NT2/D1 (cell line): ENCODE measurements around the gene TUFT1.

ENCODE experiments used
- DNase-seq: peaks from one replicate; pipeline ENCODE4 v3.0.0-alpha.2; 2011; ENCODE audit warnings: low read depth, low spot score
- H3K27me3 ChIP-seq: 2 replicates; pipeline ENCODE4 v1.6.0; 2011; ENCODE audit warnings: mild to moderate bottlenecking; ENCODE audit not compliant: insufficient read length, insufficient read depth
- H3K36me3 ChIP-seq: 2 replicates; pipeline ENCODE4 v1.6.1; 2011; ENCODE audit warnings: mild to moderate bottlenecking, low read length, mixed read lengths; ENCODE audit not compliant: insufficient read depth, insufficient read length
- H3K4me1 ChIP-seq: 2 replicates; pipeline ENCODE4 v1.5.1; 2011; ENCODE audit not compliant: insufficient read depth, insufficient read length
- H3K4me3 ChIP-seq: 2 replicates; pipeline ENCODE4 v1.5.1; 2011; ENCODE audit warnings: low read depth; ENCODE audit not compliant: insufficient read length
- H3K9ac ChIP-seq: 2 replicates; pipeline ENCODE4 v1.6.0; 2011; ENCODE audit warnings: low read depth; ENCODE audit not compliant: insufficient read length
- H3K9me3 ChIP-seq: 2 replicates; pipeline ENCODE4 v1.5.1; 2011; ENCODE audit warnings: mild to moderate bottlenecking, low read length; ENCODE audit not compliant: insufficient read depth
- SUZ12 ChIP-seq: IDR thresholded peaks from 2 replicates; pipeline ENCODE4 v1.6.1; 2011; ENCODE audit not compliant: insufficient read length, insufficient read depth; ENCODE audit errors: extremely low read depth
- YY1 ChIP-seq: IDR thresholded peaks from 2 replicates; pipeline ENCODE4 v1.6.1; 2011; ENCODE audit not compliant: insufficient read length, insufficient read depth
- ZNF274 ChIP-seq: IDR thresholded peaks from 2 replicates; pipeline ENCODE4 v1.6.1; 2011; ENCODE audit warnings: mild to moderate bottlenecking, low read depth, low read length

TUFT1 gene

GRCh38 chr1:151604291-151604690, 64.2 kb downstream of the TUFT1 start:
- Histone ChIP-seq H3K9me3 (no peaks in the 10 kb centered on the region), H3K36me3 (no peaks in the 10 kb centered on the region), H3K9ac (no peak overlapping the region), H3K4me3 (no peak overlapping the region), H3K27me3 (no peaks in the 10 kb centered on the region), H3K4me1 (no peaks in the 10 kb centered on the region)
- no peak for DNase-seq
- TF ChIP-seq YY1 (no peak), SUZ12 (no peak), ZNF274 (no peak)

- no peaks in the 10 kb centered on the region for H3K9me3 ChIP-seq
- H3K36me3 ChIP-seq = no peaks in the 10 kb centered on the region
- no peaks in the 10 kb centered on the region for H3K4me1 ChIP-seq
- H3K9ac ChIP-seq = no peak overlapping the region
- H3K27me3 ChIP-seq = no peaks in the 10 kb centered on the region
- DNase-seq = no peak
- TF ChIP-seq SUZ12 = no peak
- no peak overlapping the region for H3K4me3 ChIP-seq
Measured at GRCh38 chr1:151606384-151606783, 66.3 kb downstream of the TUFT1 start.

DNA sequence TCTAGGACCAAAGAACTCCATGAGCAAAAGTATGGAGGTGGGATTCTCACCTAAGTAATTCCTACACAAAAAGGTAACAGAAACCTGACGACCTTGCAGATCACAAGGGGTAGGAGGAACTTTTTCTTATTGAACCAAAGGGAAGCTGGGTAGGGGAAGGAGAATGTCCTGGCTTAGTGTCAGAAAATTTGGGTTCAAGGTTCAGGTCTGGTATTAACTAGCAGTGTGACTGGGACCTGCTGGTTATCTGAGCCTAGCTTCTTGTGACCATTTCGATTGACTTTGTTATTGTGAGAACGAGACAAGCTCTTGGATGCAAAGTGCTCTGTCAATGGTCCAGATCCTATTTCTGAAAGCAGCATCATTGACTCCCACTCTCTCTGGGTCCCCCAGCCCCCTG, 66.7 kb downstream of the TUFT1 start:
- H3K9me3 ChIP-seq = no peaks in the 10 kb centered on the region
- TF ChIP-seq ZNF274 = no peak
- no peak for TF ChIP-seq SUZ12
- TF ChIP-seq YY1 = no peak
- no peaks in the 10 kb centered on the region for H3K36me3 ChIP-seq
- no peak overlapping the region for H3K9ac ChIP-seq
- no peak overlapping the region for H3K4me3 ChIP-seq
- H3K4me1 ChIP-seq = no peaks in the 10 kb centered on the region
- no peaks in the 10 kb centered on the region for H3K27me3 ChIP-seq
- no peak for DNase-seq

DNA sequence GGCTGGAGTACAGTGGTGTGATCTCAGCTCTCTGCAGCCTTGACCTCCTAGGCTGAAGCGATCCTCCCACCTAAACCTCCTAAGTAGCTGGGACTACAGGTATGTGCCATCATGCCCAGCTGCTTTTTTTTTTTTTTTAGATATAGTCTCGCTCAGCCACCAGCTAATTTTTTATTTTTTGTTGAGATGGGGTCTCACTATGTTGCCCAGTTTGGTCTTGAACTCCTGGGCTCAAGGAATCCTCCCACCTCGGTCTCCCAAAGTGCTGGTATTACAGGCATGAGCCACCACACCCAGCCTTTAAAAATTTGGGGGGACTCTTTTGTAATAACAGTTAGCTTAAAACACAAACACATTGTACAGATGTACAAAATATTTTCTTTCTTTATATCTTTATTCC, 70.0 kb downstream of the TUFT1 start:
- Histone ChIP-seq H3K4me1 (no peaks in the 10 kb centered on the region), H3K36me3 (peaks cover 7% of the 10 kb centered on the region)
- TF ChIP-seq ZNF274 (no peak), SUZ12 (no peak), YY1 (no peak)

GRCh38 chr1:151611288-151611790, 71.2 kb downstream of the TUFT1 start:
- H3K4me1 ChIP-seq = no peaks in the 10 kb centered on the region

More for the DNA sequence above, 70.0 kb downstream of the TUFT1 start:
- no peak overlapping the region for H3K4me3 ChIP-seq
- H3K9ac ChIP-seq = no peak overlapping the region
- DNase-seq = no peak
- H3K9me3 ChIP-seq = no peaks in the 10 kb centered on the region
- H3K27me3 ChIP-seq = no peaks in the 10 kb centered on the region

DNA sequence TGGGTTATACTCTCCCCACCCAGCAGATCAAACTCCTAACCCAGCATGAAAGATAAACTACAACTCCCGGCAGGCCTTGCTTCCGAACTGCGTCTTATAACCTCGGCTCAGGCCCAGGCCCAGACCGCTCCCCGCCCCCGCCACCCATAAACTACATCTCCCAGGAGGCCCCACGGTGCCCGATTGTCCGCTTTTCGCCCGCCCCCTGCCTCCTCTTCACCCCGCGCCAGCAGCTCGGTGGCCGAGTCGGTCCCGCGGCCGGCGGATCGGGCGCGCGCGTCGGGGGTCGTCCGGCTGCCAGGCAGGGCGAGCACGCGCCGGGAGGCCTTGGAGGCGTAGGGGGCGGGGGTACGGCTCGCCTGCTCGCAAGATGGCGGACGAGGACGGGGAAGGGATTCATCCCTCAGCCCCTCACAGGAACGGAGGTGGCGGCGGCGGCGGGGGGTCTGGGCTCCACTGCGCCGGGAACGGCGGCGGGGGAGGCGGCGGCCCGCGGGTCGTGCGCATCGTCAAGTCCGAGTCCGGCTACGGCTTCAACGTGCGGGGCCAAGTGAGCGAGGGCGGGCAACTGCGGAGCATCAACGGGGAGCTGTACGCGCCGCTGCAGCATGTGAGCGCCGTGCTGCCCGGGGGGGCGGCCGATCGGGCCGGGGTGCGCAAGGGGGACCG, 71.9 kb downstream of the TUFT1 start, which contains the start of gene SNX27:
Gene SNX27, plus strand, starts transcription at position 219 of the 669 bp plus-strand sequence. Its CDS starts 152 bp downstream, at position 371.
- H3K36me3 ChIP-seq = peaks cover 11% of the 10 kb centered on the region
- no peaks in the 10 kb centered on the region for H3K4me1 ChIP-seq
- TF ChIP-seq YY1 (peak; percentile 78), SUZ12 (no peak), ZNF274 (no peak)
- H3K27me3 ChIP-seq = no peaks in the 10 kb centered on the region
- peak within 1 kb of the TSS; percentile 60 for H3K4me3 ChIP-seq
- peak within 1 kb of the TSS; percentile 89 for H3K9ac ChIP-seq
- no peaks in the 10 kb centered on the region for H3K9me3 ChIP-seq
- DNase-seq = peak; percentile 96

More at GRCh38 chr1:151611288-151611790, 71.2 kb downstream of the TUFT1 start:
- TF ChIP-seq SUZ12 (no peak), ZNF274 (no peak), YY1 (no peak)
- no peak overlapping the region for H3K9ac ChIP-seq
- H3K36me3 ChIP-seq = peaks cover 11% of the 10 kb centered on the region
- H3K4me3 ChIP-seq = no peak overlapping the region
- no peak for DNase-seq
- H3K27me3 ChIP-seq = no peaks in the 10 kb centered on the region
- H3K9me3 ChIP-seq = no peaks in the 10 kb centered on the region

- H3K36me3 ChIP-seq = peaks cover 11% of the 10 kb centered on the region
- peak overlapping the region; percentile 89 for H3K9ac ChIP-seq
- H3K27me3 ChIP-seq = no peaks in the 10 kb centered on the region
- H3K4me3 ChIP-seq = peak overlapping the region; percentile 60
- DNase-seq = no peak
- H3K4me1 ChIP-seq = no peaks in the 10 kb centered on the region
- TF ChIP-seq YY1 (no peak), ZNF274 (no peak)
- H3K9me3 ChIP-seq = no peaks in the 10 kb centered on the region
Measured at GRCh38 chr1:151612501-151613281, 72.6 kb downstream of the TUFT1 start.
